H1 (cell line): Measurements from ENCODE around the gene CERS1. TPM values are rescaled to one million over a fixed set of nuclear protein-coding genes. Genes with fewer than 3 reads are reported as not detected.

Experiments
- CTCF ChIA-PET: fragments of 300-600 bp; sonication (Branson Sonifier 250); formaldehyde crosslinking; loops from one replicate; lab custom pipeline; 2021; ENCODE audit not compliant: partially characterized antibody; lab: Charles Lee
- POLR2A ChIA-PET: fragments of 300-600 bp; sonication (Branson Sonifier 250); formaldehyde crosslinking; loops from one replicate; lab custom pipeline; 2021; ENCODE audit warnings: inconsistent platforms; ENCODE audit not compliant: partially characterized antibody; lab: Charles Lee
- DNase-seq, 2 experiments: peaks; one replicate each; pipeline versions ENCODE4 v3.0.0 to v3.0.0-alpha.2; 2010 to 2022; ENCODE audit warnings: low spot score in 2 of 2, low read depth in 1 of 2, mixed read lengths in 1 of 2
- FAIRE-seq: peaks from 2 replicates; lab custom pipeline; 2011; peaks lifted over from hg19 to GRCh38; lab: Jason Lieb, UNC
- H2AFZ ChIP-seq: 2 replicates; pipeline ENCODE4 v1.8.1; 2012; ENCODE audit warnings: low read length, inconsistent platforms
- H2AK5ac ChIP-seq: 2 replicates; pipeline ENCODE4 v1.6.1; 2013; ENCODE audit warnings: low read depth, low read length
- H2BK120ac ChIP-seq: replicated peaks from 2 replicates; pipeline ENCODE3; 2013; ENCODE audit warnings: low read depth, low read length, inconsistent platforms
- H2BK12ac ChIP-seq: 2 replicates; pipeline ENCODE4 v1.6.1; 2013; ENCODE audit warnings: low read depth, low read length
- H2BK15ac ChIP-seq: 2 replicates; pipeline ENCODE4 v1.6.1; 2013; ENCODE audit warnings: low read length
- H2BK20ac ChIP-seq: 2 replicates; pipeline ENCODE4 v1.6.1; 2013; ENCODE audit warnings: low read length
- H2BK5ac ChIP-seq: 2 replicates; pipeline ENCODE4 v1.6.1; 2013; ENCODE audit warnings: low read depth, low read length
- H3K14ac ChIP-seq: 2 replicates; pipeline ENCODE4 v1.6.1; 2013; ENCODE audit warnings: inconsistent platforms; ENCODE audit not compliant: insufficient read length
- H3K18ac ChIP-seq: 2 replicates; pipeline ENCODE4 v1.6.1; 2013; ENCODE audit warnings: low read length; ENCODE audit errors: extremely low read depth
- H3K23ac ChIP-seq: 2 replicates; pipeline ENCODE4 v1.6.1; 2013; ENCODE audit warnings: inconsistent platforms; ENCODE audit not compliant: insufficient read length
- H3K23me2 ChIP-seq: 2 replicates; pipeline ENCODE4 v1.6.1; 2013; ENCODE audit warnings: low read depth, low read length
- H3K27ac ChIP-seq: 2 replicates; pipeline ENCODE4 v1.6.1; 2011; ENCODE audit warnings: low read depth, low read length, inconsistent platforms
- H3K27me3 ChIP-seq, 4 experiments: replicated peaks in 1 of 4; 1 replicate in 1 of 4; 2 replicates in 3 of 4; pipeline versions ENCODE4 v1.6.1 to v1.8.1; 2011 to 2013; ENCODE audit warnings: low read length in 3 of 4, mild to moderate bottlenecking in 3 of 4, inconsistent platforms in 2 of 4, mixed read lengths in 2 of 4, moderate library complexity in 1 of 4; ENCODE audit not compliant: control insufficient read depth in 3 of 4, insufficient read depth in 3 of 4; ENCODE audit errors: extremely low read depth in 1 of 4
- H3K36me3 ChIP-seq, 4 experiments: 2 replicates each; pipeline versions ENCODE4 v1.6.1 to v1.8.1; 2011 to 2013; ENCODE audit warnings: mild to moderate bottlenecking in 4 of 4, low read length in 3 of 4, moderate library complexity in 2 of 4, control low read depth in 1 of 4, inconsistent platforms in 1 of 4; ENCODE audit not compliant: insufficient read depth in 4 of 4, control insufficient read depth in 2 of 4
- H3K4ac ChIP-seq: replicated peaks from 2 replicates; pipeline ENCODE3; 2013; ENCODE audit warnings: low read length, low read depth, mixed read lengths, inconsistent platforms; ENCODE audit not compliant: insufficient read length
- H3K4me1 ChIP-seq, 4 experiments: replicated peaks in 1 of 4; 1 replicate in 1 of 4; 2 replicates in 3 of 4; pipeline versions ENCODE4 v1.6.1 to v1.8.1; 2011 to 2013; ENCODE audit warnings: low read length in 3 of 4, inconsistent platforms in 2 of 4, mixed read lengths in 1 of 4; ENCODE audit not compliant: insufficient read depth in 4 of 4, control insufficient read depth in 3 of 4
- H3K4me2 ChIP-seq, 2 experiments: 2 replicates each; pipeline versions ENCODE4 v1.6.1 to v1.8.1; 2011 to 2013; ENCODE audit warnings: low read depth in 2 of 2, low read length in 2 of 2, control low read depth in 1 of 2, inconsistent platforms in 1 of 2, mild to moderate bottlenecking in 1 of 2; ENCODE audit not compliant: insufficient read depth in 1 of 2
- H3K4me3 ChIP-seq, 4 experiments: fragments of 200-600, 300-600 bp in 1 of 4; sonication (generic), shearing (Covaris generic), sonication (Bioruptor Twin) in 1 of 4; 2 replicates each; pipeline versions ENCODE4 v1.5.1 to v1.8.1; 2011 to 2016; ENCODE audit warnings: low read length in 4 of 4, low read depth in 3 of 4, control low read depth in 2 of 4, inconsistent platforms in 2 of 4, mild to moderate bottlenecking in 2 of 4, mixed read lengths in 1 of 4, moderate library complexity in 1 of 4; ENCODE audit not compliant: insufficient read depth in 2 of 4; ENCODE audit errors: extremely low read depth in 1 of 4
- H3K56ac ChIP-seq: replicated peaks from 2 replicates; pipeline ENCODE3; 2013; ENCODE audit warnings: low read depth, mild to moderate bottlenecking, mixed read lengths, low read length, inconsistent platforms; ENCODE audit not compliant: insufficient read length
- H3K79me1 ChIP-seq: 2 replicates; pipeline ENCODE4 v1.6.1; 2013; ENCODE audit warnings: low read depth, low read length, control low read depth
- H3K79me2 ChIP-seq, 2 experiments: 2 replicates each; pipeline versions ENCODE4 v1.6.1 to v1.8.1; 2012 to 2013; ENCODE audit warnings: low read length in 2 of 2, mild to moderate bottlenecking in 2 of 2, inconsistent platforms in 1 of 2; ENCODE audit not compliant: insufficient read depth in 2 of 2, control insufficient read depth in 1 of 2
- H3K9ac ChIP-seq, 4 experiments: replicated peaks in 1 of 4; 1 replicate in 1 of 4; 2 replicates in 3 of 4; pipeline versions ENCODE4 v1.6.1 to v1.8.1; 2011 to 2013; ENCODE audit warnings: low read depth in 3 of 4, low read length in 3 of 4, control low read depth in 2 of 4, mild to moderate bottlenecking in 2 of 4, moderate library complexity in 2 of 4, inconsistent platforms in 1 of 4; ENCODE audit errors: extremely low read depth in 1 of 4
- H3K9me3 ChIP-seq, 2 experiments: 2 replicates each; pipeline versions ENCODE4 v1.6.1 to v1.8.1; 2012 to 2013; ENCODE audit warnings: mild to moderate bottlenecking in 2 of 2, moderate library complexity in 2 of 2, control low read depth in 1 of 2, inconsistent platforms in 1 of 2, low read depth in 1 of 2, low read length in 1 of 2, mixed read lengths in 1 of 2; ENCODE audit not compliant: insufficient read depth in 2 of 2
- H4K20me1 ChIP-seq, 2 experiments: replicated peaks in 1 of 2; 2 replicates each; pipeline versions ENCODE3 to v1.8.1; 2011 to 2013; ENCODE audit warnings: inconsistent platforms in 2 of 2, low read length in 2 of 2, mild to moderate bottlenecking in 1 of 2; ENCODE audit not compliant: insufficient read depth in 2 of 2, control insufficient read depth in 1 of 2
- H4K5ac ChIP-seq: 2 replicates; pipeline ENCODE4 v1.6.1; 2013; ENCODE audit warnings: low read length, low read depth, mixed read lengths, inconsistent platforms; ENCODE audit not compliant: insufficient read length
- H4K8ac ChIP-seq: 2 replicates; pipeline ENCODE4 v1.8.0; 2013; ENCODE audit warnings: mild to moderate bottlenecking, moderate library complexity, low read length, inconsistent platforms; ENCODE audit not compliant: insufficient read depth; ENCODE audit errors: extremely low read depth
- H4K91ac ChIP-seq: replicated peaks from 2 replicates; pipeline ENCODE3; 2013; ENCODE audit warnings: low read length, mixed read lengths, inconsistent platforms; ENCODE audit not compliant: insufficient read length
- ATF2 ChIP-seq: IDR thresholded peaks from 2 replicates; pipeline ENCODE4 v1.6.1; 2012; ENCODE audit warnings: low read length, inconsistent platforms
- CHD2 ChIP-seq: IDR thresholded peaks from 2 replicates; pipeline ENCODE4 v1.6.1; 2012; ENCODE audit warnings: low read length, improper control_type of control experiment
- EZH2 ChIP-seq: fragments of 200-600 bp; sonication (generic); IDR thresholded peaks from 2 replicates; pipeline ENCODE4 v1.7.1; 2012; ENCODE audit warnings: low read depth, mild to moderate bottlenecking, moderate library complexity, low read length, inconsistent platforms; ENCODE audit not compliant: severe bottlenecking
- HDAC2 ChIP-seq, 2 experiments: fragments of 300-600 bp in 1 of 2; sonication (generic) in 1 of 2; IDR thresholded peaks; 2 replicates each; pipeline ENCODE4 v1.6.1; 2011 to 2012; ENCODE audit warnings: low read depth in 2 of 2, low read length in 2 of 2, mild to moderate bottlenecking in 2 of 2, moderate library complexity in 2 of 2, borderline replicate concordance in 1 of 2, inconsistent platforms in 1 of 2
- JUN ChIP-seq: IDR thresholded peaks from 2 replicates; pipeline ENCODE4 v1.6.1; 2011; ENCODE audit warnings: low read depth, mild to moderate bottlenecking, improper control_type of control experiment, low read length
- NANOG ChIP-seq: IDR thresholded peaks from 2 replicates; pipeline ENCODE4 v1.6.1; 2011; ENCODE audit warnings: low read length, low read depth, mild to moderate bottlenecking, inconsistent platforms; ENCODE audit not compliant: insufficient read depth, poor library complexity, severe bottlenecking
- PHF8 ChIP-seq: fragments of 200-600 bp; sonication (generic); conservative IDR thresholded peaks from 2 replicates; pipeline ENCODE4 v1.7.1; 2012; ENCODE audit warnings: low read depth, mild to moderate bottlenecking, inconsistent platforms, low read length, moderate library complexity
- RFX5 ChIP-seq: IDR thresholded peaks from 2 replicates; pipeline ENCODE4 v1.6.1; 2011; ENCODE audit warnings: low read depth, low read length, improper control_type of control experiment, borderline replicate concordance
- RNF2 ChIP-seq: fragments of 200-900, 300-1000 bp; sonication (generic); IDR thresholded peaks from 2 replicates; pipeline ENCODE4 v1.7.1; 2016; ENCODE audit warnings: borderline replicate concordance, low read depth, mild to moderate bottlenecking, antibody characterized with exemption, low read length; ENCODE audit not compliant: poor library complexity, severe bottlenecking; ENCODE audit errors: missing control alignments
- RXRA ChIP-seq: IDR thresholded peaks from 2 replicates; pipeline ENCODE4 v1.6.1; 2011; ENCODE audit warnings: low read depth, mild to moderate bottlenecking, low read length, moderate library complexity; ENCODE audit not compliant: insufficient read depth
- SRF ChIP-seq: IDR thresholded peaks from 2 replicates; pipeline ENCODE4 v1.6.1; 2011; ENCODE audit warnings: mild to moderate bottlenecking, low read depth, low read length, moderate library complexity
- WGBS, 2 experiments: shearing (Covaris generic) in 1 of 2; methylation state at CpG; one replicate each; pipeline versions ENCODE4 v1.1.6 to v1.1.7; 2013 to 2015; ENCODE audit warnings: low lambda C conversion rate in 2 of 2, mixed read lengths in 2 of 2, inconsistent platforms in 1 of 2, low coverage in 1 of 2, missing lambda C conversion rate in 1 of 2; ENCODE audit not compliant: insufficient replicate concordance in 2 of 2, insufficient coverage in 1 of 2, insufficient read length in 1 of 2; ENCODE audit errors: extremely low coverage in 1 of 2, missing lambda C conversion rate in 1 of 2; 5-methylcytosine and 5-hydroxymethylcytosine counted together
- polyA plus RNA-seq, 7 experiments: library from polyadenylated mRNA; depleted of rRNA in 3 of 7; stranded (reverse) in 5 of 7; unstranded in 2 of 7; fragments of >200 nt in 5 of 7; fragments of 200-250 nt in 2 of 7; gene quantifications; 1 replicate in 5 of 7; 2 replicates in 1 of 7; 4 replicates in 1 of 7; pipeline versions ENCODE4 v1.2.1 to v1.2.3, GENCODE V29; 2011 to 2013; ENCODE audit warnings: missing spikeins in 2 of 7, mixed read lengths in 2 of 7
- total RNA-seq: library from RNA; stranded (reverse); fragmentation: NEBNext Ultra II Directional; extraction: Animal tissue kit (Norgen Biotek cat#: 25700); gene quantifications from 2 replicates; pipeline ENCODE4 v1.2.1, GENCODE V29; 2021

The CERS1 gene
- total and polyA plus RNA-seq, 2 of the 8 experiments (the other 6 are each of a cell fraction or from before 2014, with no cell fraction given), result 18.6 to 51.0 TPM

- ChIA-PET CTCF (interaction anchor here (0.6 kb wide), 1 partner anchor 30 kb away, joined by 3 read pairs; no protein-coding TSS in a partner anchor), POLR2A (interaction anchor here (1.6 to 2.2 kb wide), 2 partner anchors 9 to 16 kb away, joined by 4 to 7 read pairs; no protein-coding TSS in a partner anchor)
- Histone ChIP-seq H4K8ac (no peak overlapping the region), H4K91ac (no peak overlapping the region), H3K23ac (no peak overlapping the region), H2BK5ac (no peak overlapping the region), H3K18ac (no peak overlapping the region), H2AFZ (no peak overlapping the region), H3K4me1 (no peaks in the 10 kb centered on the region; a peak in 4 of 7 replicates), H4K5ac (no peak overlapping the region), H3K4ac (no peak overlapping the region), H3K9me3 (no peaks in the 10 kb centered on the region; a peak in 1 of 4 replicates), H3K79me1 (no peaks in the 10 kb centered on the region), H3K4me3 (no peak overlapping the region), H2BK120ac (no peak overlapping the region), H3K27ac (no peak overlapping the region), H4K20me1 (peaks cover 2 to 12% of the 10 kb centered on the region in 2 experiments), H3K56ac (no peak overlapping the region), H2AK5ac (no peak overlapping the region), H3K4me2 (no peak overlapping the region), H2BK12ac (no peak overlapping the region), H3K79me2 (no peaks in the 10 kb centered on the region), H3K14ac (no peak overlapping the region), H3K9ac (no peak overlapping the region), H3K36me3 (peaks cover 0 to 17% (median 4%) of the 10 kb centered on the region in 4 experiments; a peak in 4 of 8 replicates), H3K23me2 (no peaks in the 10 kb centered on the region; the same call in 1 of the 2 replicates), H2BK20ac (no peak overlapping the region), H3K27me3 (no peaks in the 10 kb centered on the region), H2BK15ac (no peak overlapping the region)
- DNase-seq, result no peak
- WGBS, 2 experiments, result 90% methylated on average over 7 of the region's 7 CpGs; no CpG with 5 or more reads in 1 of the 2 experiments
- no peak for FAIRE-seq
- TF ChIP-seq JUN, result no peak
- no peak for TF ChIP-seq EZH2
- no peak for TF ChIP-seq RFX5
- TF ChIP-seq HDAC2 (IDR thresholded peaks at IDR 0.05; ENCODE audit: borderline replicate concordance in 1 of 2, low read depth in 2 of 2, low read length in 2 of 2), result no peak
- TF ChIP-seq PHF8, result no peak
- TF ChIP-seq RNF2, result no peak
- no peak for TF ChIP-seq SRF
- TF ChIP-seq CHD2, result no peak
- TF ChIP-seq ATF2, result no peak
- TF ChIP-seq NANOG, result no peak
- TF ChIP-seq RXRA, result no peak
Measured at GRCh38 chr19:18881491-18881890, 14.5 kb downstream of the CERS1 start.
